ENCODE results near the gene NCKAP5. TPM values are rescaled to one million over a fixed set of nuclear protein-coding genes. Genes with fewer than 3 reads are reported as not detected.

The NCKAP5 gene
- total and polyA plus RNA-seq, 10 donors: 0.39 to 6.0 (median 3.3) TPM

GRCh38 chr2:132779206-132779721 is 789.0 kb downstream of the NCKAP5 start:
- no peak for DNase-seq
- Histone ChIP-seq H3K27me3 (replicated peaks in 1 of 7) (no peaks in the 10 kb centered on the region), H3K9me3 (peaks cover 0 to 4% (median 0%) of the 10 kb centered on the region in 8 donors), H3K4me1 (no peaks in the 10 kb centered on the region), H3K27ac (no peak overlapping the region), H3K4me3 (no peak overlapping the region), H3K36me3 (no peaks in the 10 kb centered on the region)
- intact Hi-C loops (cut with DNase I; ENCODE audit: low total_unique reads): no loop called here
- no peak for TF ChIP-seq POLR2A (IDR thresholded peaks at IDR 0.05)
- 62 to 76% (median 66%) methylated on average over 1 of the region's 1 CpG for WGBS, 5 donors

DNA sequence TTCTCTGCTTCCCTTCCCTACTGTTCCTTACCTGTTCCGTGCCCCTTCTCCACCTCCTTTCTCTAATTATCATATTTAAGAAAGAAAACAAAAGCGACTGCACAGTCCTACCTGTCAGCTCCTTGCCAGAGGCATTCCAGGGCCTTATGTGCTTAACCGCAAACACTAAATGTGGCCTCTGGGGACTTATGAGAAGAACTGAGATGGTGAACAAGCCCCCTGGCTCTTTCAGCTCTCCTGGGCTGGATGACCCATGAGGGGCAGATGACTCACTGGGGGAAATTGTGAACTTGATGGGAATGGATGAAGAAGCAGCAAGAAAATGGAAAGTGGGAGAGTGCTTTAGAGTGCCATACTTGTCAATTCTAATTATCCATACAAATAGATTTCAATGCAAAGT is 792.0 kb downstream of the NCKAP5 start:
- no peaks in the 10 kb centered on the region for H3K4me1 ChIP-seq
- 52 to 80% (median 65%) methylated on average over 3 of the region's 3 CpGs for WGBS, 5 donors
- TF ChIP-seq POLR2A (IDR thresholded peaks at IDR 0.05) (no peak), CTCF (IDR thresholded peaks at IDR 0.05 in 8 of 11, conservative IDR thresholded peaks at IDR 0.05 in 3 of 11) (no peak), POLR2AphosphoS5 (IDR thresholded peaks at IDR 0.05) (no peak)

DNA sequence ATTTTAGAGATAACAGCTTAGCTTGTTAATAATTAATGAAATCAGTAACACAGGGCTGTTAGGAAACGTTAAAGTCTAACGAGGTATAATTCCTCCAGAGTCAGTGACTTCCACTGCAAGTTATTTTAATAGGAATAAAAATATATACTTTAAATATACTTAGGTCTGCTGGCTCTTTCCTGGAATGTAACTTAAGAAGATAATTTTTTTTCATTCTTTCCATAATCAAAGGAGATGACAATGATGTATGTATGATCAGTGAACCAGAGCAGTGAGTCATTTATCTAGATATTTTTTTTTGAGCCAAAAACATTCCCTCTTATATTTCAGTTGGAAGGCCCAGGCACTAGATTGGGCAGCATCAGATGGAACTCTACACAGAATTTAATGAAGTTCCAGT is 794.1 kb downstream of the NCKAP5 start:
- 83 to 90% (median 87%) methylated on average over 2 of the region's 2 CpGs for WGBS, 5 donors
- no peaks in the 10 kb centered on the region for H3K4me1 ChIP-seq
- no peaks in the 10 kb centered on the region for H3K36me3 ChIP-seq
- intact Hi-C loops (cut with DNase I; ENCODE audit: low total_unique reads): no loop called here
- no peaks in the 10 kb centered on the region for H3K27me3 ChIP-seq (replicated peaks in 1 of 7)
- DNase-seq: no peak
- no peak overlapping the region for H3K4me3 ChIP-seq
- TF ChIP-seq POLR2AphosphoS5 (IDR thresholded peaks at IDR 0.05) (no peak), CTCF (IDR thresholded peaks at IDR 0.05 in 8 of 11, conservative IDR thresholded peaks at IDR 0.05 in 3 of 11) (no peak), POLR2A (IDR thresholded peaks at IDR 0.05) (no peak)
- H3K27ac ChIP-seq: no peak overlapping the region
- H3K9me3 ChIP-seq: no peaks in the 10 kb centered on the region

More for the DNA sequence above, 792.0 kb downstream of the NCKAP5 start:
- DNase-seq: no peak
- Histone ChIP-seq H3K36me3 (no peaks in the 10 kb centered on the region), H3K27me3 (replicated peaks in 1 of 7) (no peaks in the 10 kb centered on the region), H3K27ac (no peak overlapping the region), H3K4me3 (no peak overlapping the region), H3K9me3 (no peaks in the 10 kb centered on the region)
- intact Hi-C loops (cut with DNase I; ENCODE audit: low total_unique reads): no loop called here

- H3K9me3 ChIP-seq: no peaks in the 10 kb centered on the region
- WGBS, 5 donors: 71 to 86% (median 80%) methylated on average over 3 of the region's 3 CpGs
- intact Hi-C loops (cut with DNase I; ENCODE audit: low total_unique reads): no loop called here
These were observed 794.9 kb downstream of the NCKAP5 start for GRCh38 chr2:132773331-132773730.

More at GRCh38 chr2:132773331-132773730, 794.9 kb downstream of the NCKAP5 start:
- DNase-seq: no peak
- Histone ChIP-seq H3K27ac (no peak overlapping the region), H3K4me3 (no peak overlapping the region), H3K27me3 (replicated peaks in 1 of 7) (no peaks in the 10 kb centered on the region), H3K4me1 (no peaks in the 10 kb centered on the region), H3K36me3 (no peaks in the 10 kb centered on the region)
- no peak for TF ChIP-seq CTCF (IDR thresholded peaks at IDR 0.05 in 8 of 11, conservative IDR thresholded peaks at IDR 0.05 in 3 of 11)
- TF ChIP-seq POLR2AphosphoS5 (IDR thresholded peaks at IDR 0.05): no peak
- no peak for TF ChIP-seq POLR2A (IDR thresholded peaks at IDR 0.05)

Data from spleen (tissue), 11 donors.